ENCODE measurements around the gene PLXNA4. TPM values are rescaled to one million over a fixed set of nuclear protein-coding genes. Genes with fewer than 3 reads are reported as not detected.

PLXNA4 gene
- total and polyA plus RNA-seq, 2 experiments from 2014 or later = 0.08 to 0.80 TPM

- Histone ChIP-seq H3K4me1 (ENCODE audit: insufficient read depth) (peaks cover 12% of the 10 kb centered on the region), H4K20me1 (replicated peaks; ENCODE audit: insufficient read depth) (no peaks in the 10 kb centered on the region), H3K27ac (ENCODE audit: low read depth) (no peak overlapping the region), H2AFZ (no peak overlapping the region), H3K27me3 (ENCODE audit: insufficient read depth) (no peaks in the 10 kb centered on the region), H3K36me3 (ENCODE audit: insufficient read depth) (no peaks in the 10 kb centered on the region), H3K79me2 (replicated peaks; ENCODE audit: insufficient read depth) (no peaks in the 10 kb centered on the region), H3K9me2 (ENCODE audit: insufficient read depth) (no peaks in the 10 kb centered on the region), H3F3A (replicated peaks; ENCODE audit: low read depth) (no peaks in the 10 kb centered on the region), H3K4me2 (no peak overlapping the region), H3K4me3 (no peak overlapping the region)
- no peak overlapping the region for H3K4me3 Mint-ChIP-seq
- TF ChIP-seq ZNF462 (CRISPR knock-in tag; IDR thresholded peaks at IDR 0.05) = no peak
- ATAC-seq (no peak), DNase-seq (ENCODE audit: low spot score) (no peak)
- no peak overlapping the region for H3K27ac Mint-ChIP-seq
- no peaks in the 10 kb centered on the region for H3K36me3 Mint-ChIP-seq (ENCODE audit: low read depth)
- peaks cover 16% of the 10 kb centered on the region for H3K4me1 Mint-ChIP-seq
- H3K9me3 Mint-ChIP-seq = no peaks in the 10 kb centered on the region
- H3K27me3 Mint-ChIP-seq (ENCODE audit: insufficient read depth, low read depth, poor library complexity) = no peaks in the 10 kb centered on the region
These were observed 147.1 kb downstream of the PLXNA4 start for GRCh38 chr7:132429181-132429580.

GRCh38 chr7:132428247-132428919 lies 147.9 kb downstream of the PLXNA4 start:
- no peaks in the 10 kb centered on the region for H3K79me2 ChIP-seq (replicated peaks; ENCODE audit: insufficient read depth)
- H3F3A ChIP-seq (replicated peaks; ENCODE audit: low read depth) = no peaks in the 10 kb centered on the region
- no peak for ATAC-seq
- no peaks in the 10 kb centered on the region for H3K9me2 ChIP-seq (ENCODE audit: insufficient read depth)
- Mint-ChIP-seq H3K36me3 (ENCODE audit: low read depth) (no peaks in the 10 kb centered on the region), H3K4me1 (peaks cover 19% of the 10 kb centered on the region), H3K27ac (no peak overlapping the region), H3K9me3 (no peaks in the 10 kb centered on the region), H3K27me3 (ENCODE audit: insufficient read depth, low read depth, poor library complexity) (no peaks in the 10 kb centered on the region), H3K4me3 (no peak overlapping the region)
- H4K20me1 ChIP-seq (replicated peaks; ENCODE audit: insufficient read depth) = no peaks in the 10 kb centered on the region
- H3K4me1 ChIP-seq (ENCODE audit: insufficient read depth) = peaks cover 12% of the 10 kb centered on the region
- no peak for DNase-seq (ENCODE audit: low spot score)
- H3K4me3 ChIP-seq = no peak overlapping the region
- H2AFZ ChIP-seq = no peak overlapping the region
- no peak overlapping the region for H3K27ac ChIP-seq (ENCODE audit: low read depth)
- no peaks in the 10 kb centered on the region for H3K36me3 ChIP-seq (ENCODE audit: insufficient read depth)
- no peak overlapping the region for H3K4me2 ChIP-seq
- no peaks in the 10 kb centered on the region for H3K27me3 ChIP-seq (ENCODE audit: insufficient read depth)
- no peak for TF ChIP-seq POLR2AphosphoS5 (IDR thresholded peaks at IDR 0.05; ENCODE audit: low read depth)
- no peak for TF ChIP-seq ETS1 (IDR thresholded peaks at IDR 0.05)
- no peak for TF ChIP-seq ZNF331 (CRISPR knock-in tag; IDR thresholded peaks at IDR 0.05; ENCODE audit: low read depth)
- TF ChIP-seq EZH2 (IDR thresholded peaks at IDR 0.05; ENCODE audit: low read depth, unreplicated experiment) = no peak
- no peak for TF ChIP-seq NANOG (IDR thresholded peaks at IDR 0.05; ENCODE audit: borderline replicate concordance)
- TF ChIP-seq CREB1 (CRISPR knock-in tag; IDR thresholded peaks at IDR 0.05; ENCODE audit: low read depth) = no peak
- no peak for TF ChIP-seq CTCF (conservative IDR thresholded peaks at IDR 0.05; ENCODE audit: low read depth in 2 of 2)
- no peak for TF ChIP-seq STAT1 (IDR thresholded peaks at IDR 0.05; ENCODE audit: unreplicated experiment)
- TF ChIP-seq ZNF114 (CRISPR knock-in tag; IDR thresholded peaks at IDR 0.05) = no peak
- no peak for TF ChIP-seq JUNB (IDR thresholded peaks at IDR 0.05; ENCODE audit: unreplicated experiment)

Measured in GM23338 (cell line).